K562 (cell line): ENCODE data around the gene B3GAT3. TPM values are rescaled to one million over a fixed set of nuclear protein-coding genes. Genes with fewer than 3 reads are reported as not detected.

Experiments
- CHCHD3 ChIP-seq: fragments of 250-450 bp; sonication (Bioruptor Pico); IDR thresholded peaks from 2 replicates; pipeline ENCODE4 v2.1.2; 2022; ENCODE audit warnings: mild to moderate bottlenecking
- ETS2 ChIP-seq: IDR thresholded peaks from 2 replicates; pipeline ENCODE4 v1.6.1; 2016; ENCODE audit warnings: borderline replicate concordance, missing genetic modification characterization, mild to moderate bottlenecking, moderate library complexity, missing compliant biosample characterization; ENCODE audit not compliant: poor library complexity, severe bottlenecking
- JUND ChIP-seq, 2 experiments: IDR thresholded peaks; 2 replicates in 1 of 2; 3 replicates in 1 of 2; pipeline ENCODE4 v1.6.1; 2011; ENCODE audit warnings: borderline replicate concordance in 2 of 2, low read depth in 2 of 2, low read length in 2 of 2, improper control_type of control experiment in 1 of 2, missing biosample characterization in 1 of 2, missing genetic modification characterization in 1 of 2, missing genetic modification reagents in 1 of 2
- MAZ ChIP-seq, 2 experiments: fragments of 450-650 bp in 1 of 2; sonication (generic) in 1 of 2; formaldehyde crosslinking; IDR thresholded peaks in 1 of 2; conservative IDR thresholded peaks in 1 of 2; 2 replicates each; pipeline versions ENCODE4 v1.4.0 to v1.5.0; 2020; ENCODE audit warnings: mild to moderate bottlenecking in 1 of 2, missing genetic modification reagents in 1 of 2
- MXI1 ChIP-seq: IDR thresholded peaks from 2 replicates; pipeline ENCODE4 v1.6.1; 2011; ENCODE audit warnings: low read depth, mild to moderate bottlenecking, improper control_type of control experiment, low read length
- MYC ChIP-seq, 2 experiments: fragments of 250-450 bp in 1 of 2; sonication (Bioruptor Pico) in 1 of 2; IDR thresholded peaks; 2 replicates each; pipeline versions ENCODE4 v1.5.1 to v1.6.1; 2012 to 2021; ENCODE audit warnings: low read depth in 2 of 2, borderline replicate concordance in 1 of 2, improper control_type of control experiment in 1 of 2, low read length in 1 of 2, mild to moderate bottlenecking in 1 of 2, moderate library complexity in 1 of 2
- NCOA1 ChIP-seq: fragments of 450-650 bp; IDR thresholded peaks from 2 replicates; pipeline ENCODE4 v1.6.1; 2016; ENCODE audit warnings: low read depth
- POU5F1 ChIP-seq: fragments of 150-350 bp; IDR thresholded peaks from 2 replicates; pipeline ENCODE4 v1.6.1; 2014; ENCODE audit warnings: borderline replicate concordance, low read length, low read depth, mild to moderate bottlenecking; ENCODE audit not compliant: partially characterized antibody
- RAD21 ChIP-seq, 2 experiments: fragments of 250-450 bp in 1 of 2; fragments of 450-650 bp in 1 of 2; sonication (Bioruptor Pico) in 1 of 2; formaldehyde crosslinking in 1 of 2; IDR thresholded peaks in 1 of 2; conservative IDR thresholded peaks in 1 of 2; 2 replicates each; pipeline versions ENCODE4 v1.4.0 to v1.8.0; 2020 to 2022; ENCODE audit warnings: mild to moderate bottlenecking in 2 of 2, moderate library complexity in 1 of 2
- RB1 ChIP-seq: fragments of 450-650 bp; IDR thresholded peaks from 2 replicates; pipeline ENCODE4 v1.6.1; 2017; ENCODE audit warnings: low read depth, mild to moderate bottlenecking
- SIN3A ChIP-seq, 2 experiments: fragments of 150-350 bp in 1 of 2; IDR thresholded peaks; 2 replicates each; pipeline ENCODE4 v1.6.1; 2011 to 2016; ENCODE audit warnings: borderline replicate concordance in 2 of 2, low read depth in 2 of 2, low read length in 2 of 2, mild to moderate bottlenecking in 2 of 2, moderate library complexity in 2 of 2; ENCODE audit not compliant: control insufficient read depth in 1 of 2
- SPI1 ChIP-seq: IDR thresholded peaks from 2 replicates; pipeline ENCODE4 v1.6.1; 2011; ENCODE audit warnings: low read depth, low read length, control low read depth, borderline replicate concordance
- STAG1 ChIP-seq: sonication (generic); formaldehyde crosslinking; IDR thresholded peaks from 2 replicates; pipeline ENCODE4 v1.5.0; 2020; ENCODE audit warnings: missing genetic modification reagents, borderline replicate concordance
- TGIF2 ChIP-seq: sonication (generic); formaldehyde crosslinking; IDR thresholded peaks from 2 replicates; pipeline ENCODE4 v1.8.1; 2022; ENCODE audit warnings: mild to moderate bottlenecking, missing genetic modification reagents, moderate library complexity
- ZNF224 ChIP-seq: sonication (generic); formaldehyde crosslinking; IDR thresholded peaks from 2 replicates; pipeline ENCODE4 v1.8.0; 2022; ENCODE audit warnings: mild to moderate bottlenecking, missing genetic modification reagents
- ZNF3 ChIP-seq: fragments of 250-450 bp; sonication (Bioruptor Pico); IDR thresholded peaks from 2 replicates; pipeline ENCODE4 v1.5.0; 2021; ENCODE audit warnings: mild to moderate bottlenecking, moderate library complexity
- ZNF311 ChIP-seq: fragments of 250-450 bp; sonication (Bioruptor Pico); IDR thresholded peaks from 2 replicates; pipeline ENCODE4 v1.4.0; 2020; ENCODE audit warnings: mild to moderate bottlenecking, moderate library complexity
- ZNF77 ChIP-seq: fragments of 250-450 bp; sonication (Bioruptor Pico); IDR thresholded peaks from 2 replicates; pipeline ENCODE4 v1.5.0; 2020
- polyA plus RNA-seq, 8 experiments: library from polyadenylated mRNA; depleted of rRNA in 4 of 8; stranded (reverse) in 5 of 8; unstranded in 3 of 8; fragments of >200 nt; fragmentation: Nextera tagmentation in 2 of 8; fragmentation: Illumina TruSeq in 1 of 8; extraction: Ambion mirVana in 2 of 8; extraction: Trizol in 1 of 8; gene quantifications; 2 replicates each; pipeline versions ENCODE4 v1.2.1 to v1.2.3, GENCODE V29; 2011 to 2014; ENCODE audit warnings: inconsistent platforms in 1 of 8, missing spikeins in 1 of 8
- total RNA-seq, 7 experiments: library from RNA; depleted of rRNA in 6 of 7; stranded (reverse); fragments of >200 nt in 6 of 7; fragmentation: Illumina TruSeq in 2 of 7; extraction: Trizol in 2 of 7; gene quantifications; 2 replicates each; pipeline versions ENCODE4 v1.2.1 to v1.2.3, GENCODE V29; 2011 to 2021; ENCODE audit warnings: low replicate concordance in 1 of 7
- TF ChIP-seq, protein P1 (sequence below): fragments of 250-450 bp; sonication (Bioruptor Pico); IDR thresholded peaks from 2 replicates; pipeline ENCODE4 v1.8.0; 2021; ENCODE audit warnings: moderate library complexity, mild to moderate bottlenecking, inconsistent platforms
- TF ChIP-seq, protein P2 (sequence below): sonication (generic); formaldehyde crosslinking; IDR thresholded peaks from 2 replicates; pipeline ENCODE4 v1.9.0; 2022; ENCODE audit warnings: mild to moderate bottlenecking, missing genetic modification reagents
- TF ChIP-seq, protein P3 (sequence below): sonication (generic); formaldehyde crosslinking; IDR thresholded peaks from 2 replicates; pipeline ENCODE4 v1.8.0; 2022; ENCODE audit warnings: missing genetic modification reagents, mild to moderate bottlenecking, moderate library complexity, borderline replicate concordance

Gene B3GAT3
- total and polyA plus RNA-seq, 9 of the 15 experiments (the other 6 are each of a cell fraction or from before 2014, with no cell fraction given) = 0.30 to 64.0 (median 21.4) TPM

DNA sequence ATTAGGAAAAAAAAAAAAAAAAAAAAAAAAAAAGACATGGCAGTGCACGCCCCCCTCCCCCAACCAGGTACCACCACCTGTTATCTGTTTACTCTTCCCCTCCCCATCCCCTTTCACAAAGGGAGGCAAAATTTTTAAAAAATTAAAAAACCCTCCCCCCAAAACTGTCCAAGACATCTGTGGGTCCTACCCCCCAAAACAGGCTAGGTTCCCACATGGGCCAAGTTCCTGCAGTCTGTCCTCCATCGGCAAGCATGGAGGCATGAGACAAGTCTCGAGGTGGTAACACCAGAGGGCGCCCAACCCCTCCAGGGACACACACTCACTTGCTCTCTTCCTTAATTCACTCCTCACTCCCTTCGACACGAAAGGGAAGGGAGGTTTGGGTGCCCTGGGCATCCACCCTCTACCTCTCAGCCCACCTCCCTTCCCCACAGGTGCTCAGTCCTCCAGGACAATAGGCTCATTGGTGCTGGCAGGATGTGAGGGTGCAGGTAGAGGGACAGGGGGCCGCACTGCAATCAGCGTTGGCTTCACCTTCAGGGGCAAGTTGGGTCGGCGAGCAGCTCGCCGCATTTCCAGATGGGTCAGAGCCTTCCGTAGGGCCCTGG is 28.2 kb downstream of the B3GAT3 start (continued):
- peak; percentile 53 for TF ChIP-seq JUND (IDR thresholded peaks at IDR 0.05; ENCODE audit: borderline replicate concordance, low read depth, low read length)
- no peak for TF ChIP-seq JUND (tag; IDR thresholded peaks at IDR 0.05; ENCODE audit: borderline replicate concordance, low read depth, low read length)
- no peak for TF ChIP-seq ZNF77 (CRISPR knock-in tag)
- TF ChIP-seq STAG1 (CRISPR knock-in tag) = 0 out of 2 replicates have a peak, but pooled peaks have one; percentile 21
- TF ChIP-seq CHCHD3 (CRISPR knock-in tag) = no peak
- TF ChIP-seq, protein P1, sequence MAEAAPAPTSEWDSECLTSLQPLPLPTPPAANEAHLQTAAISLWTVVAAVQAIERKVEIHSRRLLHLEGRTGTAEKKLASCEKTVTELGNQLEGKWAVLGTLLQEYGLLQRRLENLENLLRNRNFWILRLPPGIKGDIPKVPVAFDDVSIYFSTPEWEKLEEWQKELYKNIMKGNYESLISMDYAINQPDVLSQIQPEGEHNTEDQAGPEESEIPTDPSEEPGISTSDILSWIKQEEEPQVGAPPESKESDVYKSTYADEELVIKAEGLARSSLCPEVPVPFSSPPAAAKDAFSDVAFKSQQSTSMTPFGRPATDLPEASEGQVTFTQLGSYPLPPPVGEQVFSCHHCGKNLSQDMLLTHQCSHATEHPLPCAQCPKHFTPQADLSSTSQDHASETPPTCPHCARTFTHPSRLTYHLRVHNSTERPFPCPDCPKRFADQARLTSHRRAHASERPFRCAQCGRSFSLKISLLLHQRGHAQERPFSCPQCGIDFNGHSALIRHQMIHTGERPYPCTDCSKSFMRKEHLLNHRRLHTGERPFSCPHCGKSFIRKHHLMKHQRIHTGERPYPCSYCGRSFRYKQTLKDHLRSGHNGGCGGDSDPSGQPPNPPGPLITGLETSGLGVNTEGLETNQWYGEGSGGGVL (CRISPR knock-in tag) = no peak
- TF ChIP-seq ETS2 (tag) = no peak
- TF ChIP-seq RAD21 (CRISPR knock-in tag; conservative IDR thresholded peaks at IDR 0.05 in 1 of 2, IDR thresholded peaks at IDR 0.05 in 1 of 2) = peak; percentile 64 to 76
- TF ChIP-seq SIN3A (IDR thresholded peaks at IDR 0.05; ENCODE audit: borderline replicate concordance in 2 of 2, control insufficient read depth in 1 of 2, low read depth in 2 of 2, low read length in 2 of 2) = 0 out of 4 replicates have a peak, but pooled peaks of 1 of the 2 experiments have one; percentile 35
- TF ChIP-seq, protein P2, sequence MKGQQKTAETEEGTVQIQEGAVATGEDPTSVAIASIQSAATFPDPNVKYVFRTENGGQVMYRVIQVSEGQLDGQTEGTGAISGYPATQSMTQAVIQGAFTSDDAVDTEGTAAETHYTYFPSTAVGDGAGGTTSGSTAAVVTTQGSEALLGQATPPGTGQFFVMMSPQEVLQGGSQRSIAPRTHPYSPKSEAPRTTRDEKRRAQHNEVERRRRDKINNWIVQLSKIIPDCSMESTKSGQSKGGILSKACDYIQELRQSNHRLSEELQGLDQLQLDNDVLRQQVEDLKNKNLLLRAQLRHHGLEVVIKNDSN (CRISPR knock-in tag) = peak; percentile 27; the same call in 1 of the 2 replicates
- TF ChIP-seq MXI1 = peak; percentile 59; the same call in 1 of the 2 replicates
- TF ChIP-seq POU5F1 = no peak
- no peak for TF ChIP-seq ZNF224
- TF ChIP-seq MYC (IDR thresholded peaks at IDR 0.05; ENCODE audit: low read depth, low read length) = peak; percentile 85
- TF ChIP-seq MYC (CRISPR knock-in tag; IDR thresholded peaks at IDR 0.05; ENCODE audit: borderline replicate concordance, low read depth) = no peak
- no peak for TF ChIP-seq ZNF311 (CRISPR knock-in tag)
- peak; percentile 37; the same call in 1 of the 2 replicates for TF ChIP-seq RB1
- no peak for TF ChIP-seq TGIF2 (CRISPR knock-in tag)
- no peak for TF ChIP-seq ZNF3 (CRISPR knock-in tag)
- TF ChIP-seq MAZ (CRISPR knock-in tag; conservative IDR thresholded peaks at IDR 0.05 in 1 of 2, IDR thresholded peaks at IDR 0.05 in 1 of 2) = peak in 1 of 2 experiments; percentile 38; a peak in 2 of 4 replicates
- peak; percentile 50; the same call in 1 of the 2 replicates for TF ChIP-seq SPI1
- no peak for TF ChIP-seq NCOA1
- TF ChIP-seq, protein P3, sequence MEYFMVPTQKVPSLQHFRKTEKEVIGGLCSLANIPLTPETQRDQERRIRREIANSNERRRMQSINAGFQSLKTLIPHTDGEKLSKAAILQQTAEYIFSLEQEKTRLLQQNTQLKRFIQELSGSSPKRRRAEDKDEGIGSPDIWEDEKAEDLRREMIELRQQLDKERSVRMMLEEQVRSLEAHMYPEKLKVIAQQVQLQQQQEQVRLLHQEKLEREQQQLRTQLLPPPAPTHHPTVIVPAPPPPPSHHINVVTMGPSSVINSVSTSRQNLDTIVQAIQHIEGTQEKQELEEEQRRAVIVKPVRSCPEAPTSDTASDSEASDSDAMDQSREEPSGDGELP (CRISPR knock-in tag) = peak; percentile 35; the same call in 1 of the 2 replicates
